NCI-H2107 treated with DMSO at 0.1 percent for 48 hours (cell line): ENCODE measurements around the gene FH.
A peak's percentile ranks its signal among the peaks of the same experiment; 100 is the strongest.

Source experiments
- DNase-seq: peaks from one replicate; lab custom pipeline; 2025; ENCODE audit not compliant: unreplicated experiment; lab: John Stamatoyannopoulos, UW

The FH gene

GRCh38 chr1:241525026-241525425 is 5.5 kb upstream of the FH start:
- no peak for DNase-seq

GRCh38 chr1:241521718-241522117 is 2.2 kb upstream of the FH start:
- DNase-seq, result no peak

- DNase-seq, result no peak
These were observed 518 bp upstream of the FH start for GRCh38 chr1:241520080-241520465.

- peak; percentile 15 for DNase-seq
These were observed 863 bp downstream of the FH start for GRCh38 chr1:241518476-241519307.

- DNase-seq, result no peak
These were observed 6.2 kb downstream of the FH start for GRCh38 chr1:241513378-241513777.

- DNase-seq, result no peak
These were observed 12.2 kb downstream of the FH start for GRCh38 chr1:241507189-241507863.

- DNase-seq, result no peak
These were observed 16.1 kb downstream of the FH start for GRCh38 chr1:241503444-241503843.

GRCh38 chr1:241499910-241500309 is 19.6 kb downstream of the FH start:
- DNase-seq, result peak; percentile 9

- DNase-seq, result peak; percentile 34
These were observed 23.8 kb downstream of the FH start for GRCh38 chr1:241495741-241496140.

- DNase-seq, result no peak
These were observed 30.8 kb downstream of the FH start for GRCh38 chr1:241488739-241489138.

- DNase-seq, result peak; percentile 48
These were observed 34.0 kb downstream of the FH start for GRCh38 chr1:241485554-241485992.

GRCh38 chr1:241485145-241485544 is 34.4 kb downstream of the FH start:
- DNase-seq, result no peak

GRCh38 chr1:241482761-241483250 is 36.7 kb downstream of the FH start:
- no peak for DNase-seq

GRCh38 chr1:241479294-241479693 is 40.3 kb downstream of the FH start:
- DNase-seq, result no peak

- DNase-seq, result no peak
These were observed 43.9 kb downstream of the FH start for GRCh38 chr1:241475671-241476070.

- no peak for DNase-seq
These were observed 46.5 kb downstream of the FH start for GRCh38 chr1:241473026-241473425.

- DNase-seq, result no peak
These were observed 48.5 kb downstream of the FH start for GRCh38 chr1:241470908-241471590.

- no peak for DNase-seq
These were observed 49.2 kb downstream of the FH start for GRCh38 chr1:241470361-241470760.

GRCh38 chr1:241465673-241466072 is 53.9 kb downstream of the FH start:
- no peak for DNase-seq

- DNase-seq, result no peak
These were observed 54.6 kb downstream of the FH start for GRCh38 chr1:241464985-241465384.

- DNase-seq, result no peak
These were observed 57.2 kb downstream of the FH start for GRCh38 chr1:241462391-241462790.
